GM18867 (cell line): Measurements from ENCODE around the gene UBE2D3.
"Not testable (repeated sequence)": the region's sequence is repeated elsewhere in the genome, so short reads cannot be mapped to it uniquely, and the experiment has no call there.

ENCODE experiments used
- ATAC-seq: cut with Tn5 transposase; IDR thresholded peaks from one replicate; pipeline ENCODE4 v1.9.1; 2021; ENCODE audit warnings: mild to moderate bottlenecking, moderate library complexity; ENCODE audit not compliant: unreplicated experiment

The UBE2D3 gene

DNA sequence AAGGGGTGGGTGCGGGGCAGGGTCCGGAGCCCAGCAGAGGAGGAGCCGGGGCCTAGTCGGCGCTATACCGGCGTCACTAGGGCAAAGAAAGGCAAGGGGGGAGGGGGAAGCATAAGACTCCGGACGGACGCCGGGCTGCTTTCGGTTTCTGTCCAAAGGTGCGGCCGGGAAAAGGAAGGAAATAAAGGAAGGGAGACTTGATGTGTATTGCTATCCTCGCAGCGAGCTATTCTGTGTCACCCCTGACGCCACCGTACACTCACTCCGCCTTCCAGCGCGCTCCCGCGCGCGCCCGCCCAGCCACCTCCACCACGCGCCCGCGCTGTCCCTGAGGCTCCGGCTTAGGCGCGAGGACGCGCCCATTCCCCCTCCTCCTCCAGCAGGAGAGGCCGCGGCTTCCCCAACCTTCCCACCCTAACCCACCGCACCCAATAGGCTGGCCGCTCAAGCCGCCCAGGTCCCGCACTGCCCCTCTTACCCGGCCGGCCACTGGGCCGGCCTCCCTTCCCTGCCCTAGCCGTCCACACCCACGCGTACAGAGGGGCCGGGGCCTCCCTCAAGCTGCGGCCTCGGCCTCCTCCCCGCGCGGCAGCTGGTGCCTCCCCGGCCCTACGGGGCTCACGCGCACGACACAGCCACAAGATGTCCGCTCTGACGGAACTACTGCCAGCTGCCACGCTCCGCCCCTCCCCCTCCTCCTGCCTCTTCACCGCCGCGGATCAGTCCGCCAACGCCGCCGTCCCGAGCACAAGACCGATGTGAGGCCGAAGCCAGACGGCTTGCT lies at the start of gene UBE2D3:
TSS of gene UBE2D3 (minus strand) at position 662 of the 784 bp plus-strand sequence. CDS start 1,043 bp downstream, outside the sequence.
- ATAC-seq = peak; percentile 33

DNA sequence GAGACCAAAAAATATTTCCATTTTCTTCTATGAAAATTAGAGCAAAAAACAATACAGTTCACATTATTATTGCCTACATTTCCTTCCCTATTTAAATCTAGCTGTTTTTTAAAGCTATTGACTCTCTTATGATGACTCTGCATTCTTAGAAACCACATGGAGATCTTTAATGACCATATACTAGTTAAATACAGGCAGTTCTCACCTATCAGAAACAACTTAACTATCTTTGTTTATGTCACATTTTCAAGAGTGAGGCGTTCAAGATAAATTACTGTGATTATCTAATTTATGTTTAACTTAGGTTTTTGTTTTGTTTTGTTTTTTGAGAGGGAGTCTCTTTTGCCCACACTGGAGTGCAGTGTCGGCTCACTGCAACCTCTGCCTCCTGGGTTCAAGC lies 44.4 kb upstream of the UBE2D3 start:
- no peak for ATAC-seq

DNA sequence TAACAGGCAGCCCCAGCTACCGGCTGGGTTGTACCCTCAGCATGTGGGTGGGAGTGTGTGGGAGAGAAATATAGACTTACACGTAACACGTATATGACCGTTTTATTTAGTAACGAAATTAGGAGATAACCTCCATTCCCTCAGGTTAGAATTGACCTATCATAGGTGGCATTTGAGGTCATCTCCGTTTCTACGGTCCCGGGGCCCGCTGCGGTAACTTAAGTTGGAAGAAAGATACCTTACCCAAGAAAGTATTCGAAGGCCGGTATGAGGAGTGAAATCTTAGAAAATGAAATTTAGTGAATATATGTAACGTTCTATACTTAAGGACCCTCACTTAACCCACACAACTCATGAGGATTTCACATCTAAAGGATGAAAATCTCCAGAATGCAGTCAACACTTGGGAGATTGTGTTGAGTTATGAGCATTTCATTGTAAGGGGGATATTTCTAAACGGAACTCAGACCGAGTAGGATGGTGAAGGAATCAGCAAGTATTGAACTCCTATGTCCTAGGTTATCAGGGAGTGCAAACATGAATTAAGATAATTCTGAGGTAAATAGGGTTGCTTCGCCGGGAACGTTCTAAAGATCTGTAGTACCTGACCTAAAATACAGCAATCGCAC lies 42.3 kb upstream of the UBE2D3 start:
- peak; percentile 23 for ATAC-seq

DNA sequence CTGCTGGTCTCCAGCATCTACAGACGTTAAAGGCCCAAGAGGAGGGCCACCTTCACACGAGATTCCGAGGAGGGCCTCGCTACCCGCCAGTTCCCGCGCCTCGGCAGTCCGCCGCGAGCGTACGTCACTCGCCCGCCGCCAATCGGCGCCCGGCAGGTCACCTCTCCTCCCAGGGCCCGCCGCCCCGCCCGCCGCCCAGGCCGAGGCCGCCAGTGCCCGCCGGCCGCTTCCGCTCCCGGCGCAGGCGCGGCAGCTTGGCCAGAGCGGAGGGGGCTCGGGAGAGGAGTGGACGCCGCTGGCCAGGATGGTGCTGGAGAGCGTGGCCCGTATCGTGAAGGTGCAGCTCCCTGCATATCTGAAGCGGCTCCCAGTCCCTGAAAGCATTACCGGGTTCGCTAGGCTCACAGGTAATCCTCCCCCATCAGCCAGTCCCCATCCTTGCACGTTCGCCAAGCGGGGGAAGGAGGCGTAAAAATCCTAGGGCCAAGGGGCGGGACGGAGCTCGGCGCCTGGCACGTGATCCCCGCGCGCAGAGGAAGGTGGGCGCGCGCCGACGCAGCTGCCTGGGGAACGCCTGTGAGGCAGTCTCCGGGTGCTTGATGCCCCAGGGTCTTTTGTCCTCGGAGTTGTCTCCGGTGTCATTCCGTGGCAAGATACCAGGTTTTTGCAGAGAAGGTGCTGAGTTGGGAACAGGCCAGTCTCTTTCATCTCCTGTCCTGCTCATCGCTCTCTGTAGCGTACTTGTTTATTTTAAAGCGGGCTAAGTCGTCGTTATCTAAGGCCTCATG lies 41.6 kb upstream of the UBE2D3 start, which contains the start of gene CISD2:
TSS of gene CISD2 (plus strand) at position 212 of the 788 bp plus-strand sequence. CDS start at position 305, 93 bp downstream.
- peak; percentile 85 for ATAC-seq

DNA sequence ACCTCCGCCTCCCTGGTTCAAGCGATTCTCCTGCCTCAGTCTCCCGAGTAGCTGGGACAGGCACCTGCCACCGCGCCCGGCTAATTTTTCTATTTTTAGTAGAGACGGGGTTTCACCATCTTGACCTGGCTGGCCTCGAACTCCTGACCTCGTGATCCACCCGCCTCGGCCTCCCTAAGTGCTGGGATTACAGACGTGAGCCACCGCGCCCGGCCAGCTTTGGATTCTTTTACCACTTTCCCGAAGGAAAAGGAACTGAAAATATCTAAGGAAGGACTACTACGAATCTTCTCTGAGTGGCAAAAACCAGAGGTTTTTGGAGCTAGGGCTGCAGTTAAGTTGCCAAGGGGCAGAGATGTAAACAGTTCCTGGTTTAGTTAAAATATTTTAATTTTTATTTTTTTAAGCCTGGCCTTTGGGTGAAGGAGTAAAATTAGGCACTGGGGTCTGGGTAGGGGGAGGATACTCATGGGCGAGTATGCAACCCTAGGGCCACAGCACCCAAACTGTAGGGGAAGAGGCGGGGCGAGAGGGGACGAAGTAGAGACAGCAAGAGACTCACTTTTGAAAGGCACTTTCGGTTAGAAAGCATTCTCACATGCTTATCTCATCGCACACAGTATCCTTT lies 40.9 kb upstream of the UBE2D3 start:
- no peak for ATAC-seq

DNA sequence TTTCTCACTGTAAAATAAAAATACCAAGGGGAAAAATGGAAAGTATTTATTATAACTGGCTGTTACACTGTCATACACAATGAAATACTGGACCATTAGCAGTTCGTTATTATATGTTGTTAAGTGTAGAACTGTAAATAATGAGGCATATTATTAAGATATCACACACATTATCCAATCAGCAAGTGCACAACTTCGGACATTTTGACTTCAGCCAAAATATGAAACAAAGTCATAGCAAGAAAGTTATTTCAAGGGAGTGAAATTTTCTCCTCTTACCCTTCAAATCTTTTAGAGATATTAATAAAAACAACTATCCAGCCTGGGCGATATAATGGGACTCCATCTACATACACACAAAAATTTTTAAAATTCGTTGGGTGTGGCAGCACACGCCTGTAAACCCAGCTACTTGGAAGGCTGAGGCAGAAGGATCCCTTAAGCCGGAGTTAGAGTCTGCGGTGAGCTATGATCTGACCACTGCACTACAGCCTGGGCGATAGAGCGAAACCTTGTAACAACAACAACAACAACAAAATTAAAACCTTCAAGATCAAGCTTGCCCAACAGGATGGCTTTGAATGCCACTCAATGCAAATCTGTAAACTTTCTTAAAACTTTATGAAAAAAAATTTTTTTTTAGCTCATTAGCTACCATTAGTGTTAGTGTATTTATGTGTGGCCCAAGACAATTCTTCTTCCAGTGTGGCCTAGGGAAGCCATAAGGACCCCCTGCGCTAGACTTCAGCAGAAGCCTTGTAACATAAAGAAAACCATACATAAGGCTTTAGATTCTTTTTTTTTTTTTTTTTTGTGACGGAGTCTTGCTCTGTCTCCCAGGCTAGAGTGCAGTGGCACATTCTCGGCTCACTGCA lies 40.2 kb upstream of the UBE2D3 start:
- peak; percentile 21 for ATAC-seq

DNA sequence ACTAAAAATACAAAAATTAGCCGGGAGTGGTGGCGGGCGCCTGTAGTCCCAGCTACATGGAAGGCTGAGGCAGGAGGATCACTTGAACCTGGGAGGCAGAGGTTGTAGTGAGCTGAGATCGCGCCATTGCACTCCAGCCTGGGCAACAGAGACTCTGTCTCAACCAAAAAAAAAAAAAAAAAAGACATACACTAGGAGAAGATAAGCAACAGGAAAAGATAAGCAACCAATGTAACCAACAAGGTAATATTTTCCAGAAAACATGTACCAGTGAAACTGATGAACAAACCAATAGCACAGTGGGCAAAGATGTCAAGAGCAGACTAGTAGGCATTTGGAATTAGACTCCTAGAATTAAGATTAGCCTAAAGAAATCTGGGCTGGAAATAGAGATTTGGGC lies 38.0 kb upstream of the UBE2D3 start:
- not testable (repeated sequence) for ATAC-seq

DNA sequence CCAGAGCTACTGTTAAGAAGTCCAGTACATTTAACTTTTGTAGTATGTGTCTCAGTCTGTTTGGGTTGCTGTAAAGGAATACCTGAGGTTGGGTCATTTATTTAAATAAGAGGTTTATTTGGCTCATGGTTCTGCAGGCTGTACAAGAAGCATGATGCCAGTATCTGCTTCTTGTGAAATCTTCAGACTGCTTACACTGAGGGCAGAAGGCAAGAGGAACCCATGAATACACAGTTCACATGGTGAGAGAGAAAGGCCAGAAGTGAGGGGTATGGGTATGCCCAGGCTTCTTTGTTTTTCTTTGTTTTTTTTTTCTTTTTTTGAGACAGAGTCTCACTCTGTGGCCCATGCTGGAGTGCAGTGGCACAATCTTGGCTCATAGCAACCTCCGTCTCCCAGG lies 35.4 kb upstream of the UBE2D3 start:
- ATAC-seq = no peak

DNA sequence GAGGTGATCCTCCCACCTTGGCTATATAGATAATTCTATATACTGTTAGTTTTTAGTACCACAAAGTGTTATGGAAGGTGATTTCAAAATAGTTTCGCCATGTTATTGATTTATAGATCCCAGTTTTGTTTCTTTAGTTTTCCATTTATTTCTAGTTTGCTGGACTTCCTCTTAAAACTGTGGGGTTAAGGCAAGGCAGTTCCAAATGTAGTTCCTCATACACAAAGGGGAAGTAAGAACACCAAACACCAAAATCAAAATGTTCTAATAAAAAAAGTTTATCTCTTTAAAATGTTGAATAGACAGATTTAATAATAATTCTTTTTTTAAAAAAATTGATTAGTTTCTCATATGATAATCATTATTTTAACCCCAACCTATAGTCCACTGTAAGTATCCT lies 34.7 kb upstream of the UBE2D3 start:
- ATAC-seq = no peak

DNA sequence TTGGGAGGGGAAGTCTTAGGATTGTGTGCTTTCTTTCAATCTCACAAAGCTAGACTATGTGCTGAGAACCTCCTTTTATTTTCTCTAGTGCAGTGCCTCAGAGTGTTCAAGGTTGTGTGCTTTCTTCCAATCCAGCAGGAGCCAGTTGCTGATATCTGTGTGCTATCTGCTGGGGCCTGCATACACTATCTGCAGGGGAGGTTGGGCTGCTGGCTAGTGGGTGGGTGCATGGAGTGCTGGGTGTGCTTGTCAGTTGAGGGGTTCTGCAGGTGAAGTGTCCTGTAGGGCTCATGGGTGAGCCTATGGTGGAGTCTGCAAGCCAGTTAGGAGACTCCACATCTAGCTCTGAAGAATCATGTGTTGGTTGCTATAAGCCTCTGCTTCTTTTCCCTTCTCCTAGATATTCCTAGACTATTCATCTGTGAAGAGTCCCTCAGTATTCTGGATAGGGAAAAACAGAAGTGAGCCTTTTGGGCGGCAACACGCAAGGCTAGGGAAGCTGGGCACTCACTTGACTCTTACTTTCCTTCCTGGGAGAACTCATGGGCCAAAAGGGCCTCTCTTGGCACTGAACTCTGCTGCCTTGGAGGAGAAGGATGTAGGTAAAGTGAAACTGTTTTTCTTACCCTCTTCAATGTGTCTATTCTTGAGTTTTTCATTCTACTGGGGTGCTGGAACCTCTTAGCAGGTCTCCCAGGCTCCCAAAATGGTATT lies 33.4 kb upstream of the UBE2D3 start:
- ATAC-seq = no peak

DNA sequence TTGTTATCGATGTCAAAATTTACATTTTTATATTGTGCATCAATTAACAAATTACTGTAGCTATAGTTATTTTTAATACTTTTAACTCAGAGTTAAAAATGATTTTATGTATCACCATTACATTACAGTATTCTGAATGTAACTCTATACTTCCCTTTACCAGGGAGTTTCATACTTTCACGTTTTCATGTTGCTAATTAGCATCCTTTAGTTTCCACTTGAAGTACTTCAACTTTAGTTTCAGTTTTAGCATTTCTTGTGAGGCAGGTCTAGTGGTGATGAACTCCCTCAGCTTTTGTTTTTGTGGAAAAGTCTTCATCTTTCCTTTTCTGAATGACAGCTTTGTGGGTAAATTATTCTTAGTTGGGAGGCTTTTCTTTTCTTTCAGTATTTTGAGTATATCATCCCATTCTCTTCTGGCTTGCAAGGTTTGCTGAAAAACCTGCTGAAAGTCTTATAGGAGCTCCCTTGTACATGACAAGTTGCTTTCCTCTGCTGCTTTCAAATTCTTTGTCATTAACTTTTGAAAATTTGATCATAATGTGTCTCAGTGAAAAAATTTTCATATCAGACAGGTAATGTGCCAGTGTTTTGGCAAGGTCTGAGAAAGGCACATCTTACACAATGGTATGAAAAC lies 31.6 kb upstream of the UBE2D3 start:
- no peak for ATAC-seq

DNA sequence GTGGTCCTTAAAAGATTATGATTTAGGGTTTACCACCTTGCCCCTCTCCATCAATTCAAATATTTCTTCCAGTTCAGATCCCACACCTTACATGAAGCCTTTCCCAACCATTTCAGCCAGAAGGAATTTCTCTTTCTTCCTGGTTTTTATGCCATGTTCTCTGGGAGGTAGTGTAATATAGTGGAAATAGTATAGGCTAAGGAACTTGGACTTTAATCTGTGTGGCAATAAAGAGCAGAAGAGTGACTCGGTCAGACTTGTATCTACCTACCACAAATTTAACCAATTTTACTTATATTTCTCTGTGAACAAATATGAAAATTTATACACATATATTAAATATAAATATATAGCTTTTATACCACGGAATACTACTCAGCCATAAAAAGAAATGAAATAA lies 23.0 kb upstream of the UBE2D3 start:
- no peak for ATAC-seq

DNA sequence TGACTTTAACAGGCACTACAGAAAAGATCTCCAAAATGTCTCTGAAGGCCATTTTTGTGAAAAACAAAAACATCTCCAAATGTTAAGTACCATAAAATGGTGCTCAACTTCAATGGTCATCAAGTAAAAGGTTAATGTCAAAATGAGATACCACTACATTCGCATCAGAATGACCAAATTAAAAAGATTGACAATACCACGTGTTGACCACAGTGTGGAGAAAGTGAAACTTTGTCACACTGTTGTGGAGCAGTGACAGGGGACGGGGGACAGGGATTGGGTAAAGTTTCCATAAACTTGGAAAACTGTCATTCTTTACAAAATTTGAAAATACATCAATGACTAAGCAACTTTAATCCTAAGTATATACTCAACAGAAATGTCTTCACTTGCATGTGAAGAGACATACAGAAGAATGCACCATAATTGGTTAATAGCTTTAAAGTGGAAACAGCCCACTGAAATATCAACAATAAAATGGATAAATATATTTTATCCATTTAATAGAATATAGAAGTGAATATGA lies 22.3 kb upstream of the UBE2D3 start:
- no peak for ATAC-seq

DNA sequence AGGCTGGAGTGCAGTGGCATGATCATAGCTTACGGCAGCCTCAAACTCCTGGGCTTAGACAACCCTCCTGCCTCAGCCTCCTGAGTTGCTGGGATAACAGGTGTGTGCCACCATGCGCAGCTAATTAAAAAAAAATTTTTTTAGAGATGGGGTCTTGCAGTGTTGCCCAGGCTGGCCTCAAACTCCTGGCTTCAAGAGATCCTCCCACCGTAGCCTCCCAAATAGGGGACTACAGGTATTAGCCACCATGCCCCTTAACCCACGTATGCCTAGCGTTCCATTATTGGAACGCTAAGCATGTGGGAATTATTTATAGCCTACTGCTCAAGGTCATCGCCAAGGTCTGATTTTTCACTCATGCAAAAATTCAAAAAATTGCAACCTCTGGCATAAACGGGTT lies 20.3 kb upstream of the UBE2D3 start:
- no peak for ATAC-seq

DNA sequence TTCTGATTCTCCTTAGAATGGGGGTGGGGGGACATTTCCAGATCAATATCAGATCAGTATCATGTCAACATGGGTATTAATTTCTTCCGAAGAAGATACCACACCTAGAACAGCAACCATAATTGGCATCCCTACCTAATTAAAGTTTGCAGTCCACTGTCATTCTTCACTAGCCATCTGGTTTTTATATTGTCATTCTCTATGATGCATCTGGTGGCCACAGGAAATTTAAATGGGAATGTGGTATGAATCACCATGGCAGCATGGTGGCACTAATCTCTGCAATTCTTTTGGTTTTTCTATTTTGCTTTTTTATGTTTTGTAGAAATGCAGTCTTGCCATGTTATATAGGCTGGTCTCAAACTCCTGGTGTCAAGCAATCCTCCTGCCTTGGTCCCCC lies 16.6 kb upstream of the UBE2D3 start:
- no peak for ATAC-seq

DNA sequence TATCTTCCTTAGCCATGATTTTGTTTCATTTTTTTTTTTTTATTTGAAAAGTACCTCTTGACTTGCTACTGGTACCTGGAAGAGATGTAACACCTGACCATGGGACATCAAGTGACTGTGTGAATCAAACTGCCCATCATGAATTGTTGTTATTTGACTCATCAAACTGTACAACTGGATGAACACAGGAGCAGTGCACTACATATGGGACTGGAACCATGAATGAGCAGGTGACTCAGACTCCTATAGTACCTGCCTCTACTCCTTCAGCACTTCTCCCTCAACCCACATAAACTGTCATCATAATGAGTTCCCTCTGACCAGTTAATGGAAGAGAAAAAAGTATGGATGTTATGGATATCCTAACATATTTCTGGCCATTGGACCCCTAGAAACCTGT lies 15.9 kb upstream of the UBE2D3 start:
- no peak for ATAC-seq

DNA sequence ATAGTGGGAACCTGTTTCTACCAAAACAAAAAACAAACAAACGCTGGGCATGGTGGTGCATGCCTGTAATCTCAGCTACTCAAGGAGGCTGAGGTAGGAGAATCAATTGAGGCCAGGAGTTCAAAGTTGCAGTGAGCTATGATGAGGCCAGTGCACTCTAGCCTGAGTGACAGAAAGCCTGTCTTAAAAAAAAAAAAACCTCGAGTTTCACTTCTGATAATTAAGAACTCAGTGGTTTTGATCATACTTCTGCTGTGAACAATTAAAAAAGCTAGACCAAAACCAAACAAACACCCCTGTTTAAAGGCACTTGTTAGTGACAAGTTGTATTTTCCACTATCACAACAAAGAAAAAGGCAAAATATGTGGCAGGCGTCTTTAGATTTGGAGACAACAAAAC lies 15.0 kb upstream of the UBE2D3 start:
- no peak for ATAC-seq

DNA sequence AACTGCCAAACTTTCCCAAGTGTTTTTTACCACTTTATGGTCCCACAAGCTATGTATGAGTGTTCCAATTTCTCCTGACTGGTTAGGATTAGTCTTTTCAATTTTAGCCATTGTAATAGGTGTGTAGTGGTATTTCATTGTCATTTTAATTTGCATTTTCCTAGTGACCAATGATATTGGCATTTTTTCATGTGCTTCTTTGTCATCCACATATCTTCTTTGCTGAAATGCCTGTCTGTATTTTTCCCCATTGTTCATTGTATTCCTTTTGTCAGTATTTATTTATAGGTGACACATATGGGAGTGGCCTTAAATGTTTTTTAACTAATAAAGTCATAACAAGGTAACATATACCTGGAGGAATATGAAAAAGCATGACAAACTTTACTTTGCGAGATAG lies 9.2 kb upstream of the UBE2D3 start:
- ATAC-seq = no peak

DNA sequence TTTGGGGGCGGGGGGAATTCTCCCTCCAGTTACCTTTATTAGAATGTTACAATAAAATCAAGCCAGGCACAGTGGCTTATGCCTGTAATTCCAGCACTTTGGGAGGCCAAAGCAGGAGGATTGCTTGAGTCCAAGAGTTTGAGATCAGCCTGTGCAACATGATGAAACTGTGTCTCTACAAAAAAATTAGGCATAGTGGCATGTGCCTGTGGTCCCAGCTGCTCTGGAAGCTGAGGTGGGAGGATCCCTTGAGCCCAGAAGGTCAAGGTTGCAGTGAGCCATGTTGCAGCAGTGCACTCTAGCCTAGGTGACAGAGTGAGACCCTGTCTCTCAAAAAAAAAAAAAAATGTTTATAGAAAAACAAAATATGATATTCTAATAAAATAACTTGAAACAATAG lies 5.3 kb upstream of the UBE2D3 start:
- ATAC-seq = no peak
